Activated CD4-positive, alpha-beta memory T cell treated with anti-CD3 and anti-CD28 coated beads, Interleukin-2, amount 10 ng/mL, durations not matched to agents 7 days and 5 days (primary cell): ENCODE data around the gene GBX1. TPM values are rescaled to one million over a fixed set of nuclear protein-coding genes. Genes with fewer than 3 reads are reported as not detected.

Experiments
- CTCF ChIA-PET: fragments of 350-600 bp; sonication (Branson Sonifier 250); formaldehyde crosslinking; loops from one replicate; lab custom pipeline; 2021; ENCODE audit warnings: antibody characterized with exemption, inconsistent platforms; lab: Charles Lee
- POLR2A ChIA-PET: fragments of 350-600 bp; sonication (Branson Sonifier 250); formaldehyde crosslinking; loops from one replicate; lab custom pipeline; 2021; ENCODE audit warnings: antibody characterized with exemption; lab: Charles Lee
- DNase-seq: peaks from one replicate; pipeline ENCODE4 v3.0.0-alpha.2; 2020
- H3K27ac Mint-ChIP-seq: one replicate; pipeline ENCODE4 v1.8.0; 2021; ENCODE audit warnings: mild to moderate bottlenecking, mixed read lengths
- H3K27me3 Mint-ChIP-seq: one replicate; pipeline ENCODE4 v1.8.0; 2021; ENCODE audit warnings: mixed read lengths
- H3K36me3 Mint-ChIP-seq: one replicate; pipeline ENCODE4 v1.8.0; 2021; ENCODE audit warnings: low read depth, mixed read lengths
- H3K4me1 Mint-ChIP-seq: one replicate; pipeline ENCODE4 v1.8.0; 2021; ENCODE audit warnings: mixed read lengths
- H3K4me3 Mint-ChIP-seq: one replicate; pipeline ENCODE4 v1.8.0; 2021; ENCODE audit warnings: mild to moderate bottlenecking, mixed read lengths
- H3K9me3 Mint-ChIP-seq: one replicate; pipeline ENCODE4 v1.8.0; 2021; ENCODE audit warnings: mixed read lengths
- total RNA-seq, 2 experiments: library from RNA; stranded (reverse); gene quantifications; one replicate each; pipeline ENCODE4 v1.2.3, GENCODE V29; 2021

Gene GBX1
- total RNA-seq = not detected

- POLR2A ChIA-PET = no interaction called here
These were observed at the start of gene GBX1 for GRCh38 chr7:151167197-151167961. Gene GBX1 (minus strand): TSS chr7:151167694. CDS start chr7:151167548, 146 bp downstream.

GRCh38 chr7:151215396-151215795 lies 47.9 kb upstream of the GBX1 start:
- no peaks in the 10 kb centered on the region for H3K27me3 Mint-ChIP-seq
- no peaks in the 10 kb centered on the region for H3K9me3 Mint-ChIP-seq
- no peak for DNase-seq
- ChIA-PET CTCF (interaction anchor here (7.6 kb wide), 1 partner anchor 28 kb away, joined by 22 read pairs; no protein-coding TSS in a partner anchor), POLR2A (interaction anchor here (1.6 to 5.4 kb wide), 2 partner anchors 11 to 36 kb away, joined by 3 to 23 read pairs; partner anchors contain the start of gene ABCF2)
- no peaks in the 10 kb centered on the region for H3K4me1 Mint-ChIP-seq
- peaks cover 54% of the 10 kb centered on the region for H3K36me3 Mint-ChIP-seq
- no peak overlapping the region for H3K27ac Mint-ChIP-seq
- H3K4me3 Mint-ChIP-seq = no peak overlapping the region

More at GRCh38 chr7:151167197-151167961, at the start of gene GBX1:
- DNase-seq = no peak
- CTCF ChIA-PET = interaction anchor here (0.6 to 2.5 kb wide), 11 partner anchors 10 to 77 kb away, joined by 3 to 11 read pairs (median 3); partner anchors contain the start of gene ABCF2
- Mint-ChIP-seq H3K27me3 (peaks cover 36% of the 10 kb centered on the region), H3K4me1 (peaks cover 7% of the 10 kb centered on the region), H3K36me3 (no peaks in the 10 kb centered on the region), H3K9me3 (no peaks in the 10 kb centered on the region), H3K27ac (no peak within 1 kb of the TSS), H3K4me3 (peak within 1 kb of the TSS; percentile 53)

GRCh38 chr7:151213826-151214225 lies 46.3 kb upstream of the GBX1 start:
- Mint-ChIP-seq H3K4me1 (no peaks in the 10 kb centered on the region), H3K9me3 (no peaks in the 10 kb centered on the region), H3K27ac (no peak overlapping the region), H3K36me3 (peaks cover 47% of the 10 kb centered on the region), H3K4me3 (no peak overlapping the region), H3K27me3 (no peaks in the 10 kb centered on the region)
- ChIA-PET POLR2A (interaction anchor here (1.2 to 5.4 kb wide), 4 partner anchors 8 to 19 kb away, joined by 3 to 23 read pairs (median 4); partner anchors contain the start of genes ABCF2 and CHPF2), CTCF (interaction anchor here (7.6 kb wide), 1 partner anchor 30 kb away, joined by 22 read pairs; no protein-coding TSS in a partner anchor)
- no peak for DNase-seq

GRCh38 chr7:151212626-151213025 lies 45.1 kb upstream of the GBX1 start:
- no peak for DNase-seq
- CTCF ChIA-PET = interaction anchor here (7.6 kb wide), 1 partner anchor 31 kb away, joined by 22 read pairs; no protein-coding TSS in a partner anchor
- POLR2A ChIA-PET = interaction anchor here (1.2 to 5.4 kb wide), 2 partner anchors 13 to 20 kb away, joined by 4 to 23 read pairs; partner anchors contain the start of genes ABCF2 and CHPF2
- no peak overlapping the region for H3K27ac Mint-ChIP-seq
- H3K4me1 Mint-ChIP-seq = peaks cover 10% of the 10 kb centered on the region
- H3K9me3 Mint-ChIP-seq = no peaks in the 10 kb centered on the region
- no peak overlapping the region for H3K4me3 Mint-ChIP-seq
- peaks cover 35% of the 10 kb centered on the region for H3K36me3 Mint-ChIP-seq
- no peaks in the 10 kb centered on the region for H3K27me3 Mint-ChIP-seq

DNA sequence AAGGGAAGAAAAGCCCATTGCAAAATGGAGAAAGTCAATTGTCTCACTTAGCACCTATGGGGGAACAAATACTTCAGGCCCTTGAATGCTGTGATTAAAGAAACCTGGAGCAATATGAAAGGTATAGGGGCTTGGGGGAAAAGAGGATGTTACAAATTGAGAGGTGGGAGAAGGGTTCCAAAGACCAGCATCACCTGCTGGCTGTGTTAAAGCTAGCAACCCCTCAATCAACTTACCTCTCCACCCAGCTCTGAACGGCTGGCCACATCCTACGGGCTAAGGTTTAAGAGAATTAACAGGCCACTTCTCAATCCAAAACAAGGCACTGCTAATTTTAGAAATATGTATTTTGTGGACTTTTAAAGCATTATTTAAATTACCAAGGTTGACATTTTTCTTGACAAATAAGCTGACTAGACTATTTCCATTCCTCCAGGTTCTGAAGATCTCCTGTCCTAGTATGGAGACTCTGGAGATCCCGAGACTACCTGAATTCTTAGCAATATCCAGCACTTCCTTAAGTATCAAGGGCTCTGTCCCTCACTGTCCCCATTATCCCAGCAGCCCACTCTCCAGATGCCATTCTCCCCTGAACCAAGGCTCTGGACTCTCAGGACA lies 43.8 kb upstream of the GBX1 start:
- POLR2A ChIA-PET = interaction anchor here (5.4 kb wide), 1 partner anchor 15 kb away, joined by 23 read pairs; the partner anchor contains the start of gene ABCF2
- Mint-ChIP-seq H3K4me3 (no peak overlapping the region), H3K36me3 (peaks cover 34% of the 10 kb centered on the region), H3K9me3 (no peaks in the 10 kb centered on the region), H3K4me1 (peaks cover 23% of the 10 kb centered on the region), H3K27me3 (no peaks in the 10 kb centered on the region), H3K27ac (no peak overlapping the region)
- CTCF ChIA-PET = interaction anchor here (7.6 kb wide), 1 partner anchor 33 kb away, joined by 22 read pairs; no protein-coding TSS in a partner anchor
- no peak for DNase-seq

DNA sequence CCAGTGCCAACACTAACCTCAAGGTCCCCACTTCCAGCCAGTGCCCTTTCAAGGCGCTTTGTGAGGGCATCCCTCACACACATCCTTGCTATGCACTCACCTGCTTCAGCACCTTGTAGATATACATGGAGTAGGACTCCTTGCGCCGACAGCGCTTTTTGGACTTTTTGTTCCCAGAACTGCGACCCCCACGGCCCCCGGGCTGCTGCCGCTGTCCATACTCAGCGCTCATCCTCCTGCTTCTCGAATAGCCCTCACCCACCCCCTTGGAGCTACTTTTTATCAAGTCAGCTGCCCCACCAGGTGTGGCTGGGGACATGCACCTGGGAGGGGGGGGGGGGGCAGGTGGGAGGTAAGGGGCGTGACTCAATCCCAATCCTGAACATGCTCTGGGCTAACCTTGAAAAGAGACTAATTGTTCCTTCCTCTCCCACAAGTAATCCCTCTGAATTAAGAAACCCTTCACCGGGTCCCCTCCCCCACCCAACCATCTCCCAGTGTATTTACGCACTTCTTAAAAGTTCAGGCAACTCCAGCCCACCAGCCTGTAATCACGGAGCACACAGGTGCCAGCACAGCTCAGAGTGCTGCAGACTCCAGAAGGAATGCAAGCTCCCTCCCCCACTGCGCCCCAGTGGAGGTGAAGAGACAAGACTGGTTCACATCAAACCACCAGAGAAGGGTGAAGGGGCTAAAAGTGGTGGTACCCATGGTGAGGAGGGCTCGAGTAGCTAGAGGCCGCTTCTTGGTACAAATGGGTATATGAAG lies 42.8 kb upstream of the GBX1 start, which contains the start of gene H2BK1:
H2BK1 (minus strand) TSS at position 402 of the 768 bp plus-strand sequence; CDS start at position 232, 170 bp downstream.
- no peak within 1 kb of the TSS for H3K4me3 Mint-ChIP-seq
- ChIA-PET POLR2A (interaction anchor here (1.8 to 5.4 kb wide), 2 partner anchors 16 to 22 kb away, joined by 7 to 23 read pairs; partner anchors contain the start of genes ABCF2 and CHPF2), CTCF (interaction anchor here (7.6 kb wide), 1 partner anchor 34 kb away, joined by 22 read pairs; no protein-coding TSS in a partner anchor)
- DNase-seq = no peak
- peaks cover 27% of the 10 kb centered on the region for H3K4me1 Mint-ChIP-seq
- no peak within 1 kb of the TSS for H3K27ac Mint-ChIP-seq
- no peaks in the 10 kb centered on the region for H3K27me3 Mint-ChIP-seq
- H3K36me3 Mint-ChIP-seq = peaks cover 26% of the 10 kb centered on the region
- H3K9me3 Mint-ChIP-seq = no peaks in the 10 kb centered on the region

GRCh38 chr7:151209588-151209987 lies 42.1 kb upstream of the GBX1 start:
- no peak overlapping the region for H3K4me3 Mint-ChIP-seq
- ChIA-PET POLR2A (interaction anchor here (1.8 kb wide), 1 partner anchor 23 kb away, joined by 7 read pairs; the partner anchor contains the start of gene CHPF2), CTCF (no interaction called here)
- no peak overlapping the region for H3K27ac Mint-ChIP-seq
- H3K27me3 Mint-ChIP-seq = no peaks in the 10 kb centered on the region
- DNase-seq = no peak
- H3K9me3 Mint-ChIP-seq = no peaks in the 10 kb centered on the region
- peaks cover 19% of the 10 kb centered on the region for H3K36me3 Mint-ChIP-seq
- peaks cover 27% of the 10 kb centered on the region for H3K4me1 Mint-ChIP-seq

DNA sequence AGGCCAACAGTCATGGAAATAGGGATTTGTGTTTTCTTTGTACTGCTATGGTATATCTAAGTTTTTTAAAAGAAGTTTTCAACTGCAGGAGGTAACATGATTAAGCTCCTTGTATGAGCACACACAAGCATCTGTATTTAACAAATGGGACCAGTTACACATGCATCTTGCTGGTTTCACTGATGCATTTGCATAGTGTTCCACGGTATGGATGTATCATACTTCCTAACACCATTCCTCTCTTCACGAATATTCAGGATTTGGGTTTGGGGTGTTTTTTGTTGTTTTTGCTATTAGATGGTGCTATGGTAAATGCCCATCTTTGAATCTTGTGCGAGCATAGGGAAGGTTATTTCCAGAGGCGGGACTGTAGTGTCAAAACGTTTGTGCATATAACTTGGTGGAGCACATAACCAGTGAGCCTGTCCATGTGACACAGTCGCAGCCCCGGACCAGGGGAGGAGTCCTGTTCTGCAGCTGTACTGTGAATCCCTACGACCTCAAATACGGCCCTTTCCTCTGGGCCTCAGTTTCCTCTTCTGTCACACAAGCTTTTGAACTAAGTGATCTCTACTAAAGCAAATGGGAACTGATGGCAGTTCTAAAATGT lies 40.9 kb upstream of the GBX1 start:
- no peaks in the 10 kb centered on the region for H3K9me3 Mint-ChIP-seq
- POLR2A ChIA-PET = interaction anchor here (1.8 to 3.5 kb wide), 3 partner anchors 13 to 24 kb away, joined by 6 to 30 read pairs (median 29); partner anchors contain the start of genes ABCF2 and CHPF2
- no peaks in the 10 kb centered on the region for H3K27me3 Mint-ChIP-seq
- CTCF ChIA-PET = interaction anchor here (1.8 to 3.0 kb wide), 3 partner anchors 19 to 39 kb away, joined by 4 to 20 read pairs (median 9); partner anchors contain the start of gene ABCF2
- DNase-seq = no peak
- H3K4me3 Mint-ChIP-seq = no peak overlapping the region
- H3K4me1 Mint-ChIP-seq = peaks cover 27% of the 10 kb centered on the region
- H3K27ac Mint-ChIP-seq = no peak overlapping the region
- peaks cover 13% of the 10 kb centered on the region for H3K36me3 Mint-ChIP-seq

GRCh38 chr7:151207804-151208203 lies 40.3 kb upstream of the GBX1 start:
- Mint-ChIP-seq H3K9me3 (no peaks in the 10 kb centered on the region), H3K27me3 (peaks cover 4% of the 10 kb centered on the region), H3K27ac (peak overlapping the region; percentile 74), H3K4me1 (peaks cover 27% of the 10 kb centered on the region), H3K36me3 (peaks cover 8% of the 10 kb centered on the region), H3K4me3 (no peak overlapping the region)
- ChIA-PET POLR2A (interaction anchor here (1.0 to 3.5 kb wide), 5 partner anchors 14 to 25 kb away, joined by 3 to 30 read pairs (median 6); partner anchors contain the start of genes ABCF2 and CHPF2), CTCF (interaction anchor here (1.3 to 3.0 kb wide), 7 partner anchors 12 to 144 kb away, joined by 4 to 20 read pairs (median 5); partner anchors contain the start of gene ABCF2)
- no peak for DNase-seq

DNA sequence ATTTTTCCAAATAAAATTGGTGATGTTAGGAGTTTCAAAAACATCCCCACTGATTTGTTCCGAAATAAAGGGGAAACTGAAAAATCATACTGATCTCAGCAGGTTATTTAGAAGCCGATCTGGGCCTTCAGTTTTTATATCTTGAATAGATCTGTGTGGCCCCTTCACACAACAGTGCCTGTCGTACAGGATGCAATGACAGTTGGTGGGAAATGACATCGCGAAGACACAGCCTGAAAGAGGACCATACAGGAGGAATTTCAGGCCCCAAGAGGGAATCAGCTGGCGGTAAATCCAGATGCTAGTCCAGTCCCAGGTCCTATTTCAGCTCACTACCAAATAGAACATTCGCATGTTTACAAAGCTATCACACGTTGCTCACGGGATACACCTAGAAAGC lies 39.8 kb upstream of the GBX1 start:
- H3K4me3 Mint-ChIP-seq = no peak overlapping the region
- POLR2A ChIA-PET = interaction anchor here (1.0 to 3.5 kb wide), 6 partner anchors 14 to 144 kb away, joined by 3 to 30 read pairs (median 5); partner anchors contain the start of genes ABCF2 and CHPF2
- H3K27me3 Mint-ChIP-seq = peaks cover 4% of the 10 kb centered on the region
- H3K36me3 Mint-ChIP-seq = peaks cover 6% of the 10 kb centered on the region
- H3K9me3 Mint-ChIP-seq = no peaks in the 10 kb centered on the region
- CTCF ChIA-PET = interaction anchor here (0.7 to 3.0 kb wide), 8 partner anchors 13 to 145 kb away, joined by 3 to 20 read pairs (median 4); partner anchors contain the start of gene ABCF2
- peaks cover 27% of the 10 kb centered on the region for H3K4me1 Mint-ChIP-seq
- peak overlapping the region; percentile 74 for H3K27ac Mint-ChIP-seq
- DNase-seq = peak; percentile 31

- Mint-ChIP-seq H3K27me3 (peaks cover 4% of the 10 kb centered on the region), H3K27ac (peak overlapping the region; percentile 74), H3K4me1 (peaks cover 27% of the 10 kb centered on the region), H3K4me3 (no peak overlapping the region), H3K9me3 (no peaks in the 10 kb centered on the region), H3K36me3 (peaks cover 5% of the 10 kb centered on the region)
- CTCF ChIA-PET = interaction anchor here (0.6 to 3.0 kb wide), 9 partner anchors 13 to 145 kb away, joined by 3 to 20 read pairs (median 4); partner anchors contain the start of gene ABCF2
- POLR2A ChIA-PET = interaction anchor here (0.7 to 3.5 kb wide), 8 partner anchors 15 to 145 kb away, joined by 3 to 30 read pairs (median 4); partner anchors contain the start of genes ABCF2 and CHPF2
- peak; percentile 52 for DNase-seq
These were observed 39.4 kb upstream of the GBX1 start for GRCh38 chr7:151206914-151207313.
